Ovary (tissue), 9 donors: ENCODE data around the gene ERFL. TPM values are rescaled to one million over a fixed set of nuclear protein-coding genes. Genes with fewer than 3 reads are reported as not detected.

Experiments
- DNase-seq, 5 donors: peaks; one replicate each; pipeline ENCODE4 v3.0.0-alpha.2; 2019 to 2020
- H3K27ac ChIP-seq, 2 donors: fragments of 200-600 bp; one replicate each; pipeline versions ENCODE4 v1.5.1 to v1.8.0; 2019 to 2022
- H3K27me3 ChIP-seq: fragments of 200-600 bp; one replicate; pipeline ENCODE4 v1.8.0; 2022
- H3K36me3 ChIP-seq: fragments of 200-600 bp; sonication (generic); one replicate; pipeline ENCODE4 v1.5.1; 2019
- H3K4me1 ChIP-seq: one replicate; pipeline ENCODE4 v1.8.1; 2013; ENCODE audit warnings: mild to moderate bottlenecking, moderate library complexity; ENCODE audit not compliant: insufficient read depth
- H3K4me3 ChIP-seq: fragments of 200-600 bp; sonication (generic); one replicate; pipeline ENCODE4 v1.5.1; 2017
- H3K9me3 ChIP-seq, 2 donors: fragments of 200-600 bp in 1 of 2; sonication (generic) in 1 of 2; one replicate each; pipeline versions ENCODE4 v1.5.1 to v1.8.1; 2013 to 2019; ENCODE audit warnings: mild to moderate bottlenecking in 1 of 2, moderate library complexity in 1 of 2
- EP300 ChIP-seq: sonication (generic); formaldehyde crosslinking; IDR thresholded peaks from one replicate; pipeline ENCODE4 v1.6.1; 2017; ENCODE audit warnings: antibody characterized with exemption
- POLR2A ChIP-seq: fragments of 450-650 bp; IDR thresholded peaks from one replicate; pipeline ENCODE4 v1.6.1; 2017; ENCODE audit warnings: antibody characterized with exemption, mild to moderate bottlenecking, moderate library complexity
- WGBS, 3 donors: extraction: QIAGEN DNeasy Blood & Tissue Kit in 1 of 3; methylation state at CpG; one replicate each; pipeline versions ENCODE4 v1.1.5 to v1.1.7; 2013 to 2017; 5-methylcytosine and 5-hydroxymethylcytosine counted together
- intact Hi-C, 4 donors: fragments of 100-400 bp; cut with DNase I; formaldehyde crosslinking; loops; one replicate each; pipeline versions ENCODE4 v1.11.0 to v1.15.1; 2022 to 2023
- polyA plus RNA-seq, 2 donors: library from polyadenylated mRNA; stranded (reverse); fragments of 200-250 nt in 1 of 2; fragments of 350-450 nt in 1 of 2; fragmentation: Illumina TruSeq in 1 of 2; extraction: RNeasy Lipid Tissue Mini Kit (QIAGEN cat#74804) in 1 of 2; gene quantifications; one replicate each; pipeline ENCODE4 v1.2.3, GENCODE V29; 2013 to 2014
- total RNA-seq, 7 donors: library from RNA; depleted of rRNA in 2 of 7; stranded (reverse); fragments of >200 nt in 2 of 7; fragmentation: NEBNext Ultra II Directional in 3 of 7; extraction: Animal tissue kit (Norgen Biotek cat#: 25700) in 3 of 7; gene quantifications; one replicate each; pipeline versions ENCODE4 v1.1.0 to v1.2.4, GENCODE V29; 2016 to 2023
- TF ChIP-seq, protein P1 (sequence below), 3 donors: fragments of 450-650 bp in 2 of 3; fragments of 200-600 bp in 1 of 3; IDR thresholded peaks; one replicate each; pipeline versions ENCODE4 v1.5.1 to v1.8.0; 2016 to 2022; ENCODE audit warnings: antibody characterized with exemption in 3 of 3, mild to moderate bottlenecking in 1 of 3
- donor health status: DM: no; HTN: no; CAD: no; lungs with moderate emphysema.
- donor health status: DM: no; HTN: no; CAD: no.
- donor health status: Bipolar disorder and iron deficiency.
- donor health status: DM: yes; HTN: yes; CAD: no.
- donor health status: DM: no; HTN: no; CAD: no.
- donor health status: DM: yes; HTN: yes; CAD: no.

The ERFL gene
- total and polyA plus RNA-seq, 9 donors = 0.11 to 1.3 (median 0.44) TPM; not detected in 1

DNA sequence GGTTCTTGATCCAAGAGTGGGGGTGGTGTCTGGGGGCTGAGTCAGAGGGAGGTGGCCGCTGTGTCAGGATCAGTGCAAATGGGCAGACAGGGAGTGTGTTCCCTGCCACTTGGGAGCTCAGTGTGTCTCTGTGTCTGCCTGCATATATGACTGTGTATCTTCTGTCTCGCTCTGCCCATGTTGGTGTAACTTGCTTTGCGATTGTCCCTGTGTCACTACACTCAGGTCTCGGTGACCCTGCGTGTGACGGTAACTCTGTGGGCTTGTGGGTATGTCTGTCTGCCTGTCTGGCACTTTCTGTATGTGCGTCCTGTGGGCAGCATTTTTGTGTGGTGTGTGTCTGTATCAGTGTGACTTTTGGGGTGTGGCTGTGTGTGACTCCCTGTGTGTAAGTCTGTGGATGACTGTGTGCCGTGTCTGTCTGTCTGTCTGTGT is 8.2 kb upstream of the ERFL start:
- no peak for DNase-seq
- no peaks in the 10 kb centered on the region for H3K9me3 ChIP-seq
- H3K36me3 ChIP-seq = no peaks in the 10 kb centered on the region
- H3K27ac ChIP-seq = no peak overlapping the region
- TF ChIP-seq, protein P1, sequence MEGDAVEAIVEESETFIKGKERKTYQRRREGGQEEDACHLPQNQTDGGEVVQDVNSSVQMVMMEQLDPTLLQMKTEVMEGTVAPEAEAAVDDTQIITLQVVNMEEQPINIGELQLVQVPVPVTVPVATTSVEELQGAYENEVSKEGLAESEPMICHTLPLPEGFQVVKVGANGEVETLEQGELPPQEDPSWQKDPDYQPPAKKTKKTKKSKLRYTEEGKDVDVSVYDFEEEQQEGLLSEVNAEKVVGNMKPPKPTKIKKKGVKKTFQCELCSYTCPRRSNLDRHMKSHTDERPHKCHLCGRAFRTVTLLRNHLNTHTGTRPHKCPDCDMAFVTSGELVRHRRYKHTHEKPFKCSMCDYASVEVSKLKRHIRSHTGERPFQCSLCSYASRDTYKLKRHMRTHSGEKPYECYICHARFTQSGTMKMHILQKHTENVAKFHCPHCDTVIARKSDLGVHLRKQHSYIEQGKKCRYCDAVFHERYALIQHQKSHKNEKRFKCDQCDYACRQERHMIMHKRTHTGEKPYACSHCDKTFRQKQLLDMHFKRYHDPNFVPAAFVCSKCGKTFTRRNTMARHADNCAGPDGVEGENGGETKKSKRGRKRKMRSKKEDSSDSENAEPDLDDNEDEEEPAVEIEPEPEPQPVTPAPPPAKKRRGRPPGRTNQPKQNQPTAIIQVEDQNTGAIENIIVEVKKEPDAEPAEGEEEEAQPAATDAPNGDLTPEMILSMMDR (IDR thresholded peaks at IDR 0.05) = no peak
- TF ChIP-seq EP300 = no peak
- TF ChIP-seq POLR2A = no peak
- H3K4me3 ChIP-seq = no peak overlapping the region
- no peaks in the 10 kb centered on the region for H3K27me3 ChIP-seq
- H3K4me1 ChIP-seq = peaks cover 4% of the 10 kb centered on the region
- intact Hi-C loops = no loop called here
- 68 to 71% (median 70%) methylated on average over 8 of the region's 8 CpGs for WGBS, 3 donors

DNA sequence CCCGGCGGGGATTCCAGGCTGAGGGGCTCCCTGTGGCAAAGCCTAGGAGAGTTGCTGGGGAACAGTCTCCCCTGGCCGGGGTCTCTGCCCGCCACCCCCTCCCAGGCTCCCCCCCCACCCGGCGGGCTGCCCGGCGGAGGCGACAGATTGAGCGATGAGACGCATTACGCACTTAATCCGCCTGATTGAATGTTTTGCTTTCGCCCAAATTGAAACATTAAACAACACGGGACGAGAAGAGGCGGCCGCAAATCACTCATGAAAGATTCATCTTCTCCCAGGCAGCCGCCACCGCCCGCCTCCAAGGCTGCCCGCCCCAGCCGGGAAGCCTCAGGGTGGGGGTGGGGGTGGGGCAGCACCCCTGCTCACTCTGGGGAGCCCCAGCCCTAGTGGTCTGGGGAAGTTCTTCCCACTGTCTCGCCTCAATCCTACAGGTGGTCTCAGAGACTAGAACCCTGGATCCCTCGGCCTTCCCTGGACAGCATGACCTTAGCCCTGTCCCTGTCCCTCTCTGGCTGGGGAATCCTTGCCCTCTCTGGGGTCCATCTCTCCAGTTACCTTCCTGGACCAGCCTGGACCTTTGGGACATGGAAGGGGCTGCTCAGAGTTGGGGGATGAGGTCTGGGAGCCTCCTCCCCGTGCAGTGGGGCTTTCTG is 7.6 kb upstream of the ERFL start:
- Histone ChIP-seq H3K4me3 (no peak overlapping the region), H3K27ac (no peak overlapping the region), H3K9me3 (no peaks in the 10 kb centered on the region), H3K27me3 (no peaks in the 10 kb centered on the region), H3K36me3 (no peaks in the 10 kb centered on the region), H3K4me1 (peaks cover 2% of the 10 kb centered on the region)
- intact Hi-C loops = no loop called here
- WGBS, 3 donors = 8 to 13% (median 11%) methylated on average over 25 to 26 of the region's 26 CpGs
- TF ChIP-seq POLR2A = no peak
- TF ChIP-seq, protein P1 (IDR thresholded peaks at IDR 0.05) = no peak
- no peak for TF ChIP-seq EP300
- DNase-seq = no peak

DNA sequence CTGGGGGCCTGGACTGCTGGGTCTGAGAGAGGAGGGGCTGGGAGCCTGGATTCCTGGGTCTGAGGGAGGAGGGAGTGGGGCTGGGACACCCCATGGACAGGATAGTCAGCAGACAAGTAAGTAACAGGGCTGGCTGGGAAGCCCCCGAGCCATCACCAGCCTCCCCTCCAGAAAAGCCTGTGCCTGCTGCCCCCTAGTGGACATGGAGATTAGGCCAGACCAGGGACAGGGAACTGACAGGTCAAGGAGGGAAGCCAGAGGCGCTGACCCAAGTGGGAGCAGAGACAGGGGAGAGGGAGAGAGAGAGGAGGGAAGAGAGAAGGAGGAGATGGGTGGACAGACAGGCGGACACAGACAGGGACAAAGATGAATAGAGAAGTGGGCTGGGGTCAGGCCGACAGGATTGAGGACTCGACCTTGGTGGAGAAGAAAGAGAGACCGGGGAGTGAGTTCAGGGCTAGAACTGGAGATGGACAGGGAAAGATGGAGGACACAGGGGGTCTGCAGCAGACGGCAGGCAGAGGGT is 6.7 kb upstream of the ERFL start:
- no peaks in the 10 kb centered on the region for H3K9me3 ChIP-seq
- TF ChIP-seq POLR2A (no peak), EP300 (no peak)
- TF ChIP-seq, protein P1 (IDR thresholded peaks at IDR 0.05) = peak in 2 of 3 donors; percentile 36 to 49
- H3K4me3 ChIP-seq = no peak overlapping the region
- intact Hi-C loops = no loop called here
- WGBS, 3 donors = 10 to 19% (median 18%) methylated on average over 7 of the region's 7 CpGs
- H3K27me3 ChIP-seq = no peaks in the 10 kb centered on the region
- no peak overlapping the region for H3K27ac ChIP-seq
- peak; percentile 44 to 61 (median 58) for DNase-seq
- H3K4me1 ChIP-seq = no peaks in the 10 kb centered on the region
- H3K36me3 ChIP-seq = no peaks in the 10 kb centered on the region

DNA sequence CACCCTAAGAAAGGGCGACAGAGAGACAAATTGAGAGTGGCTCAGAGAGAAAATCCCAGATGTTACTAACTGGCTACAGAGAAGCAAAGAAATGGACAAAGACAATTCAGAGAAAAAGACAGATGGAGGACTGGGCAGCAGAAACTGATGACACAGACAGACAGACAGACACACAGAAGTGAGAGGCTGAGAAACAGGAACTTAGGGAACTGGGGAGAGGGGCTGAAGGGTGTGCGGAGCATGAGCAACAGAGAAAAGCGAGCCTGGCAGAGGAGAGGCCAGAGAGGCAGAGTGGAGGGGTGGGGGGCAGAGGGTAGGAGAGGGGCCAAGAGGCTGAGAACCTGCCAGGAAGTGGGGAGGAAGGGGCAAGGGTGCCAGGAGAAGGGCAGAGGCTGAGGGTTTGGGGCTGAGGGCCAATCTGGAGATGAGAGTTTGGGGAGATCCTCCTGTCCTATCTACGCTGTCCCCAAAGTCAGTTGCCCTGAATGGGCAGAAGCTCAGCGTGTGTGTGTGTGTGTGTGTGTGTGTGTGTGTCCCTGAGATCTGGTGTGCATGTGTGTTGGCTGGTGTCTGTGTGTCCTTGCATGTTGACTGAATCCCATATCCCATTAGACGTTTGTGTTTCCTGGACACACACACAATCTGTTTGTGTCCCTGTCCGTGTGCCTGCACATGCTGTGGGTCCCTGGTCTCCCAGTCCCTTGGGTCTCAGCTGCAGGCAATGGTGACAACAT is 5.6 kb upstream of the ERFL start:
- Histone ChIP-seq H3K27ac (no peak overlapping the region), H3K4me1 (peaks cover under 1% of the 10 kb centered on the region), H3K27me3 (no peaks in the 10 kb centered on the region), H3K9me3 (no peaks in the 10 kb centered on the region), H3K4me3 (no peak overlapping the region), H3K36me3 (no peaks in the 10 kb centered on the region)
- no peak for TF ChIP-seq POLR2A
- TF ChIP-seq, protein P1 (IDR thresholded peaks at IDR 0.05) = no peak
- TF ChIP-seq EP300 = no peak
- DNase-seq = no peak
- 69 to 77% (median 70%) methylated on average over 7 of the region's 7 CpGs for WGBS, 3 donors
- intact Hi-C loops = no loop called here
